Mucosa of rectum (tissue), 2 donors: Measurements from ENCODE around the gene BICRA.

Source experiments
- H3K27ac ChIP-seq, 2 donors: one replicate each; pipeline ENCODE4 v1.7.0; 2013; ENCODE audit warnings: inconsistent platforms in 2 of 2, low read depth in 2 of 2, low read length in 2 of 2
- H3K27me3 ChIP-seq, 2 donors: one replicate each; pipeline ENCODE4 v1.7.0; 2013; ENCODE audit warnings: low read length in 2 of 2; ENCODE audit not compliant: control insufficient read depth in 2 of 2, insufficient read depth in 2 of 2
- H3K36me3 ChIP-seq, 2 donors: one replicate each; pipeline ENCODE4 v1.7.0; 2013; ENCODE audit warnings: low read length in 2 of 2; ENCODE audit not compliant: control insufficient read depth in 2 of 2, insufficient read depth in 2 of 2
- H3K4me1 ChIP-seq, 2 donors: one replicate each; pipeline ENCODE4 v1.7.0; 2013; ENCODE audit warnings: low read length in 2 of 2, mild to moderate bottlenecking in 1 of 2; ENCODE audit not compliant: control insufficient read depth in 2 of 2, insufficient read depth in 2 of 2
- H3K4me3 ChIP-seq, 2 donors: one replicate each; pipeline ENCODE4 v1.7.0; 2013; ENCODE audit warnings: low read length in 2 of 2
- H3K9ac ChIP-seq, 2 donors: one replicate each; pipeline ENCODE4 v1.7.0; 2013; ENCODE audit warnings: low read length in 2 of 2, low read depth in 1 of 2, mild to moderate bottlenecking in 1 of 2
- H3K9me3 ChIP-seq, 2 donors: one replicate each; pipeline ENCODE4 v1.7.0; 2013; ENCODE audit warnings: low read length in 2 of 2; ENCODE audit not compliant: control insufficient read depth in 2 of 2
- donor health status: healthy.
- donor health status: Normal muscosa, but diverticular disease.

BICRA gene

GRCh38 chr19:47687906-47688305 lies 79.0 kb downstream of the BICRA start:
- no peaks in the 10 kb centered on the region for H3K9me3 ChIP-seq

GRCh38 chr19:47691090-47691489 lies 82.2 kb downstream of the BICRA start:
- Histone ChIP-seq H3K4me3 (no peak overlapping the region), H3K4me1 (no peaks in the 10 kb centered on the region), H3K9me3 (no peaks in the 10 kb centered on the region), H3K36me3 (peaks cover 6 to 22% of the 10 kb centered on the region in 2 donors), H3K27ac (no peak overlapping the region), H3K27me3 (no peaks in the 10 kb centered on the region), H3K9ac (no peak overlapping the region)

More at GRCh38 chr19:47687906-47688305, 79.0 kb downstream of the BICRA start:
- Histone ChIP-seq H3K27ac (no peak overlapping the region), H3K9ac (no peak overlapping the region), H3K4me1 (no peaks in the 10 kb centered on the region), H3K36me3 (peaks cover 3 to 20% of the 10 kb centered on the region in 2 donors), H3K27me3 (no peaks in the 10 kb centered on the region), H3K4me3 (no peak overlapping the region)

DNA sequence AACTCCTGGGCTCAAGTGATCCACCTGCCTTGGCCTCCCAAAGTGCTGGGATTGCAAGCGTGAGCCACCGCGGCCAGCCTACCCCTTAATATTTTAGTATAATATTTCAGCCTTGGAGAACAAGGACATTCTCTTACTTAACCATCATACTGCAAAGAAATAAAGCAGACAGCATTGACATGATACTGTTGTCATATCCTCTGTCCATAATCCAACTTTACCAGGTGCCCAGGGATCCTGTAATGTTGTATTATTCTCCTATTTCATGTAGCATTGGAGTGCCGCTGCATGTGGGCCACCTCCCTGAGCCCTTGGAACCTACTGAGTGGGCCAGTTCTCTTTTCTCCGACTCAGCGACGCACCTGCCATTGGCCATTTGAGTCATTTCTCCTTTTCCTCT lies 82.8 kb downstream of the BICRA start:
- Histone ChIP-seq H3K36me3 (peaks cover 6 to 25% of the 10 kb centered on the region in 2 donors), H3K9ac (no peak overlapping the region), H3K27ac (no peak overlapping the region), H3K27me3 (no peaks in the 10 kb centered on the region), H3K9me3 (no peaks in the 10 kb centered on the region), H3K4me3 (no peak overlapping the region), H3K4me1 (no peaks in the 10 kb centered on the region)

DNA sequence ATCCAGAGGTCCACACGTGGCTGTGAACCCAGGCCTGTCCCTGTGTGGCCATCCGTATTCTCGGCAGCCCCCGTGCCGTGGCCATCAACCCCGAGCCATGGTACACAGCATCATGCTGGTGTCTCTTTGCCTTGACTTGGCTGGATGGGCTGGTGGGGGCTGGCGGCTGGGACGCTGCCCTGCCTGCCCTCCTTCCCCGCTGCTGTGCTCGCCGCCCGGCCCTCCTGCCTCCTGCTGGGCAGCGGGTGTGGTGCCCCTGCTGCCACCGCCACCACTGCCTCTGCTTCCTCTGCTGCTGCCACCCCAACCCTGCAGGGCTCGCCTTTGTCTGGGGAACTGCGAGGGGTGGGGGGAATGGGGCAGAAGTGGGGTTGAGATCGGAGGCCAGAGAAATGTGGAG lies 84.6 kb downstream of the BICRA start:
- Histone ChIP-seq H3K36me3 (peaks cover 6 to 25% of the 10 kb centered on the region in 2 donors), H3K9ac (no peak overlapping the region), H3K27me3 (no peaks in the 10 kb centered on the region), H3K4me3 (no peak overlapping the region), H3K27ac (no peak overlapping the region), H3K9me3 (no peaks in the 10 kb centered on the region), H3K4me1 (peaks cover 0 to 3% of the 10 kb centered on the region in 2 donors)

DNA sequence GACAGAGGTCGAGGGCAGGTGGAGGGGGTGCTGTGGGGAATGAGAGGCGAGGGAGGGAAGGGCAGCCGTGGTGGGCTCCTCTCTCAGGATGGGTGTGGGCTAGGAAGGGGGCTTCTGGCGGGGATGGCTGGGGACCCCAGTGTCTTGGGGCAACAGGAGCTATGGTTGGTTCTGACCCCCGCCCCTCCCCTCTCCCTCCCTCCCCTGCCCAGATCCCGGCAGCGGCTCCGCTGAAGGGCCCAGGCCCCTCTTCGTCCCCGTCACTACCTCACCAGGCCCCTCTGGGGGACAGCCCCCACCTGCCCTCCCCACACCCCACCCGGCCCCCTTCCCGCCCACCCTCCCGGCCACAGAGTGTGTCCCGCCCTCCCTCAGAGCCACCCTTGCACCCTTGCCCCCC lies 85.0 kb downstream of the BICRA start:
- peaks cover 7 to 28% of the 10 kb centered on the region in 2 donors for H3K36me3 ChIP-seq
- H3K27ac ChIP-seq, result no peak overlapping the region
- H3K9ac ChIP-seq, result no peak overlapping the region
- H3K9me3 ChIP-seq, result no peaks in the 10 kb centered on the region
- peaks cover 0 to 3% of the 10 kb centered on the region in 2 donors for H3K4me1 ChIP-seq
- no peaks in the 10 kb centered on the region for H3K27me3 ChIP-seq
- H3K4me3 ChIP-seq, result no peak overlapping the region

DNA sequence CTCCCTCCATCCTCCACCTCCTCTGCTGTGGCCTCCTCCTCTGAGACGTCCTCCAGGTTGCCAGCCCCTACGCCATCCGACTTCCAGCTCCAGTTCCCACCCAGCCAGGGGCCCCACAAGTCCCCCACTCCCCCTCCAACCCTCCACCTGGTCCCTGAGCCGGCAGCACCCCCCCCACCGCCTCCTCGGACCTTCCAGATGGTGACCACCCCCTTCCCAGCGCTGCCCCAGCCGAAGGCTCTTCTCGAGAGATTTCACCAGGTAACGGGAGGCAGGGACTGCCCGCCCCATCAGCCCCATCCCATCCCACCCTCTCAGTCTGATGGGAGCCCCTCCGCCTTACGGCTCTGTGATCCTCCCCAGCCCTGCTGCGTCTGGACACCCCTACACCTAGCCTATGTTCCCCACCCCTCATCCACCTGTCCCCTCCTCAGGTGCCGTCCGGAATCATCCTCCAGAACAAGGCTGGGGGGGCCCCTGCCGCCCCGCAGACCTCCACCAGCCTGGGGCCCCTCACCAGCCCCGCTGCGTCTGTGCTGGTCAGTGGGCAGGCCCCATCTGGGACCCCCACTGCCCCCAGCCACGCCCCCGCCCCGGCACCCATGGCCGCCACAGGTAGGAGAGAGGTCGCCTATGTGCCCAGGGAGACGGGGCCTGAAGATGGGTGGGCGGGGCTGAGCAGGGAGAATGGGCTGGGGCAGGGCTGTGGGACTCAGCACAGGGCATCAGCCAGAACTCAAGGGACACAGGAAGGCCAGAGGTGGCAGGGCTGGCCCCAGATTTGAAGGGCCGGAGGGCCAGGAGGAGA lies 85.7 kb downstream of the BICRA start:
- H3K27ac ChIP-seq, result no peak overlapping the region
- H3K36me3 ChIP-seq, result peaks cover 14 to 32% of the 10 kb centered on the region in 2 donors
- no peak overlapping the region for H3K4me3 ChIP-seq
- H3K9ac ChIP-seq, result no peak overlapping the region
- H3K27me3 ChIP-seq, result no peaks in the 10 kb centered on the region
- H3K9me3 ChIP-seq, result no peaks in the 10 kb centered on the region
- H3K4me1 ChIP-seq, result peaks cover 0 to 3% of the 10 kb centered on the region in 2 donors

DNA sequence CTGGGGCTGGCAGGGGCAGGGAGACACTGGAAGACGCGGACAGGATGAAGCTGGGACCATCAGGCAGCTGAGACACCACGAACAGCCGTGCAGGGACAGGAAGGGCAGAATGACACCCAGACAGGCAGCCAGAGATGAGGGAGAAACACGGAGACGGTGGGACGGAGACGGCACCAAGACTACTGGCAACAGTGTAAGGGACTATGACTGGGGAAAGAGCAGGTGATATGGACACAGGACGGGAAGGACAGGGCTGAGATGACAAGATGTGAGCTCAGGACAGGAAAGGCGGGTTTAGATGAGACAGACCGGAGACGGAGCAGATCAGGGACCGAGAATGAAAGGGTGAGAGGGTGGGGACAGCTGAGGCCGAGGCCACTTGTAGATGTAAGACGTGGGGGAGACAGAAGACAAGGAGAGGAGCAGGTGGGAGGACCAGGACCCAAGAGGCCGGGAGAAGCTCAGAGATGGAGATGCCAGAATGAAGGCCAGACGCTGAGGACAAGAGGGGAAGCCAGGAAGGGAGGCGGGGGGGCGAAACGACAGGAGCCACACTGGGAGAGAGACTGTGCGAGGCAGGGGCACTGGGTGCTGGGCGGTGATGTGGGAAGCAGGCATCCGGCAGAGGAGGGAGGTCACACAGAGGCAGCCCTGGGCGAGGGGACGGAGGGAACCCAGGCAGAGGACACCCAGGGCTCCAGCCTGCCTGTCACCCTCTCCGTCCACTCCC lies 86.8 kb downstream of the BICRA start:
- Histone ChIP-seq H3K27me3 (no peaks in the 10 kb centered on the region), H3K9me3 (no peaks in the 10 kb centered on the region), H3K27ac (no peak overlapping the region), H3K9ac (no peak overlapping the region), H3K4me1 (peaks cover 0 to 3% of the 10 kb centered on the region in 2 donors), H3K4me3 (no peak overlapping the region), H3K36me3 (peaks cover 14 to 37% of the 10 kb centered on the region in 2 donors)

DNA sequence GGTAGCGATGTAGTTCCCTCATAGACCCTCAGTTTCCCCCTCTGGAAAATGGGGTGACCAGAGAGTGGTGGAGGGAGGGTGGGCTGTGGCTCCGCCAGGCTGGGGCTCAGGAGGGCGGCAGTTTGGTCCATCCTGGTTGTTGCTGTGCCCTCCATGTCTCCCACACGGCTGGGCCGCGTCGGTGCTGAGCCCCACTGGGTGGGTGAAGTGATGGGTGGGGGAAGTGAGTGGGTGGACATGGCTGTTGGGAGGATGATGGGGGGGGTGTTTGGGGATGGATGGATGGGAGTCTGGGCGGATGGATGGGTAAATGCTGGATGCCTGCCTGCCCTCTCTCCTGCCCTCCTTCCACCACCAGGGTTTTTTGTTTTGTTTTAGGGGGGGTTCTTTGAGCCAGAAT lies 87.7 kb downstream of the BICRA start:
- no peak overlapping the region for H3K4me3 ChIP-seq
- H3K9me3 ChIP-seq, result no peaks in the 10 kb centered on the region
- H3K27ac ChIP-seq, result no peak overlapping the region
- peaks cover 16 to 35% of the 10 kb centered on the region in 2 donors for H3K36me3 ChIP-seq
- H3K27me3 ChIP-seq, result no peaks in the 10 kb centered on the region
- H3K4me1 ChIP-seq, result peaks cover 0 to 3% of the 10 kb centered on the region in 2 donors
- H3K9ac ChIP-seq, result no peak overlapping the region

DNA sequence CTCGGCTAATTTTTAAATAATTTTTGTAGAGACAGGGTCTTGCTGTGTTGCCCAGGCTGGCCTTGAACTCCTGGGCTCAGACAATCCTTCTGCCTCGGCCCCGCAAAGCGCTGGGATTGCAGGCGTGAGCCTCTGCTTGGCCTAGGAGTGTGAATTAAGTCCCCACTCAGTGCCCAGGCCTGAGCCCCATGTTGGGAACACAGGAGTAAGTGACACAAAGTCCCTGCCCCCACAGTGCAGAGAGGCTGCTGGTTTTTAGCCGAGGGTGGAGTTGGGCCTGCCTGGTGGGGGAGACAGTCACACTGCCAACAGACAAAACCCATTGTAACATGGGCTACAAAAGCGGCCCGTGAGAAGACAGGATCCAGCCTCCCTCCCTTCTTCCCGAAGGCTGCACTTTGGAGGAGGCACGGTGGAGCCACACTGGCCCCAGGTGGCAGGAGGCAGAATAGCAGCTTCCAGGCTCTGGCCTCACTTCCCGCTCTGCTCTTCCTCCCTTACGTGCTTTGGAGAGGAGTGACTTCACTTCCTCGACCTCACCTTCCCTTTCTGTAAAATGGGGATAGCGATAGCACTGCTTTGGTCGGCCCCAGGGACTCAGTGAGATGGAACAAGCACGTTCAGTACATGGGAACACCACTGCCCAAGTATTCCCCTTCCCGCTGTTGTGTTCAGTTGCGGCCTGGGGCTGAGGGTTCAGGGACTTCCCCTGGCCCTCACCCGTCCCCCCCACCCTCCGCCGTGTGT lies 89.1 kb downstream of the BICRA start:
- Histone ChIP-seq H3K9me3 (no peaks in the 10 kb centered on the region), H3K27ac (peak overlapping the region in 1 of 2 donors; percentile 43), H3K36me3 (peaks cover 23 to 31% of the 10 kb centered on the region in 2 donors), H3K9ac (no peak overlapping the region), H3K4me1 (peaks cover 0 to 3% of the 10 kb centered on the region in 2 donors), H3K27me3 (no peaks in the 10 kb centered on the region), H3K4me3 (no peak overlapping the region)
